DOHH2 (cell line): ENCODE measurements around the gene TTC22.

ENCODE experiments used
- CTCF ChIP-seq: fragments of 200-600 bp; sonication (generic); IDR thresholded peaks from one replicate; pipeline ENCODE4 v1.5.1; 2014; ENCODE audit warnings: antibody characterized with exemption, mild to moderate bottlenecking, low read depth, low read length; ENCODE audit not compliant: poor library complexity, severe bottlenecking
- EZH2phosphoT487 ChIP-seq: fragments of 200-600 bp; sonication (generic); IDR thresholded peaks from 2 replicates; pipeline ENCODE4 v1.6.1; 2017; ENCODE audit warnings: borderline replicate concordance, mild to moderate bottlenecking, antibody characterized with exemption, low read length, moderate library complexity, mixed read lengths

GRCh38 chr1:54835131-54835898, 34.2 kb upstream of the TTC22 start:
- TF ChIP-seq CTCF (no peak), EZH2phosphoT487 (no peak)
